ENCODE results near the gene ABL1.

- TF ChIP-seq POLR2AphosphoS5 (IDR thresholded peaks at IDR 0.05) (no peak), EP300 (conservative IDR thresholded peaks at IDR 0.05; ENCODE audit: poor library complexity, severe bottlenecking) (no peak), EZH2 (IDR thresholded peaks at IDR 0.05; ENCODE audit: borderline replicate concordance, insufficient read depth, low read length, poor library complexity, severe bottlenecking) (no peak)
Measured at GRCh38 chr9:130837002-130837511, 2.0 kb downstream of the ABL1 start.

Data from neural cell (in vitro differentiated cells).